ENCODE results near the gene SUCLG2. TPM values are rescaled to one million over a fixed set of nuclear protein-coding genes. Genes with fewer than 3 reads are reported as not detected.

The SUCLG2 gene
- polyA plus RNA-seq, 1 donor (not counting 4 experiments of a cell fraction or from before 2014, with no cell fraction given) = 26.7 TPM

GRCh38 chr3:67472674-67473201 is 181.7 kb downstream of the SUCLG2 start:
- Histone ChIP-seq H4K20me1 (ENCODE audit: control insufficient read depth, extremely low read depth, insufficient read depth, low read length) (no peaks in the 10 kb centered on the region), H3K79me2 (ENCODE audit: control insufficient read depth, insufficient read depth, low read length) (no peaks in the 10 kb centered on the region), H3K27ac (ENCODE audit: control insufficient read depth, insufficient read depth, low read length) (no peak overlapping the region), H3K9me1 (ENCODE audit: control insufficient read depth, extremely low read depth, insufficient read depth, low read length) (no peaks in the 10 kb centered on the region), H2AFZ (ENCODE audit: control insufficient read depth, low read length) (no peak overlapping the region), H3K9ac (ENCODE audit: control insufficient read depth, extremely low read depth, insufficient read depth, low read length) (no peak overlapping the region), H3K9me3 (ENCODE audit: control insufficient read depth, low read depth, low read length) (no peaks in the 10 kb centered on the region), H3K4me3 (ENCODE audit: control insufficient read depth in 2 of 3, extremely low read depth in 1 of 3, insufficient read depth in 2 of 3, low read depth in 1 of 3, low read length in 3 of 3) (no peak overlapping the region), H3K4me2 (ENCODE audit: control insufficient read depth, extremely low read depth, insufficient read depth, low read depth, low read length) (no peak overlapping the region), H3K27me3 (ENCODE audit: control insufficient read depth, extremely low read depth, insufficient read depth, low read length) (no peaks in the 10 kb centered on the region), H3K4me1 (ENCODE audit: control insufficient read depth, extremely low read depth, insufficient read depth, low read length) (no peaks in the 10 kb centered on the region), H3K36me3 (ENCODE audit: control insufficient read depth in 2 of 2, extremely low read depth in 1 of 2, insufficient read depth in 2 of 2, low read length in 2 of 2) (no peaks in the 10 kb centered on the region)
- dilution Hi-C loops (cut with MboI; ENCODE audit: extremely low pct_ligation_motif_present, low sequenced_read_pairs) = no loop called here
- DNase-seq (ENCODE audit: low read depth, low spot score) (no peak), FAIRE-seq (no peak)
- TF ChIP-seq EZH2 (IDR thresholded peaks at IDR 0.05; ENCODE audit: low read length) = no peak
- no peak for TF ChIP-seq CTCF (optimal IDR thresholded peaks at IDR 0.05 in 1 of 3, IDR thresholded peaks at IDR 0.05 in 1 of 3, conservative IDR thresholded peaks at IDR 0.05 in 1 of 3; ENCODE audit: extremely low read depth in 1 of 3, insufficient read depth in 2 of 3, low read length in 3 of 3)

- Histone ChIP-seq H3K27ac (ENCODE audit: control insufficient read depth, insufficient read depth, low read length) (no peak overlapping the region), H3K4me1 (ENCODE audit: control insufficient read depth, extremely low read depth, insufficient read depth, low read length) (no peaks in the 10 kb centered on the region), H2AFZ (ENCODE audit: control insufficient read depth, low read length) (no peak overlapping the region), H4K20me1 (ENCODE audit: control insufficient read depth, extremely low read depth, insufficient read depth, low read length) (no peaks in the 10 kb centered on the region), H3K36me3 (ENCODE audit: control insufficient read depth in 2 of 2, extremely low read depth in 1 of 2, insufficient read depth in 2 of 2, low read length in 2 of 2) (no peaks in the 10 kb centered on the region), H3K27me3 (ENCODE audit: control insufficient read depth, extremely low read depth, insufficient read depth, low read length) (no peaks in the 10 kb centered on the region), H3K4me3 (ENCODE audit: control insufficient read depth in 2 of 3, extremely low read depth in 1 of 3, insufficient read depth in 2 of 3, low read depth in 1 of 3, low read length in 3 of 3) (no peak overlapping the region), H3K9ac (ENCODE audit: control insufficient read depth, extremely low read depth, insufficient read depth, low read length) (no peak overlapping the region), H3K9me3 (ENCODE audit: control insufficient read depth, low read depth, low read length) (no peaks in the 10 kb centered on the region), H3K79me2 (ENCODE audit: control insufficient read depth, insufficient read depth, low read length) (no peaks in the 10 kb centered on the region), H3K9me1 (ENCODE audit: control insufficient read depth, extremely low read depth, insufficient read depth, low read length) (no peaks in the 10 kb centered on the region), H3K4me2 (ENCODE audit: control insufficient read depth, extremely low read depth, insufficient read depth, low read depth, low read length) (no peak overlapping the region)
- DNase-seq (ENCODE audit: low read depth, low spot score) = no peak
- no peak for TF ChIP-seq EZH2 (IDR thresholded peaks at IDR 0.05; ENCODE audit: low read length)
- TF ChIP-seq CTCF (optimal IDR thresholded peaks at IDR 0.05 in 1 of 3, IDR thresholded peaks at IDR 0.05 in 1 of 3, conservative IDR thresholded peaks at IDR 0.05 in 1 of 3; ENCODE audit: extremely low read depth in 1 of 3, insufficient read depth in 2 of 3, low read length in 3 of 3) = no peak
- dilution Hi-C loops (cut with MboI; ENCODE audit: extremely low pct_ligation_motif_present, low sequenced_read_pairs) = no loop called here
- FAIRE-seq = no peak
These were observed 184.2 kb downstream of the SUCLG2 start for GRCh38 chr3:67470207-67470606.
